Neural progenitor cell (in vitro differentiated cells): ENCODE measurements around the gene GPBP1.

ENCODE experiments used
- CTCF ChIP-seq: fragments of 200-600 bp; sonication (generic); IDR thresholded peaks from 2 replicates; pipeline ENCODE4 v1.5.1; 2017; ENCODE audit warnings: antibody characterized with exemption, mild to moderate bottlenecking
- EZH2 ChIP-seq: fragments of 200-600 bp; sonication (generic); IDR thresholded peaks from 2 replicates; pipeline ENCODE4 v1.6.1; 2017; ENCODE audit warnings: antibody characterized with exemption, mild to moderate bottlenecking, moderate library complexity
- EZH2phosphoT487 ChIP-seq: fragments of 200-600 bp; sonication (generic); IDR thresholded peaks from 2 replicates; pipeline ENCODE4 v1.6.1; 2017; ENCODE audit warnings: antibody characterized with exemption

- TF ChIP-seq EZH2: peak; percentile 33
- TF ChIP-seq CTCF: no peak
- TF ChIP-seq EZH2phosphoT487: no peak
Measured at GRCh38 chr5:57172466-57173318, 1.2 kb upstream of the GPBP1 start.
